GM10847 (cell line): ENCODE results near the gene PDE1C.

ENCODE experiments used
- POLR2A ChIP-seq: IDR thresholded peaks from 2 replicates; pipeline ENCODE4 v1.6.1; 2011; ENCODE audit not compliant: insufficient read length; ENCODE audit errors: extremely low read depth

PDE1C gene

DNA sequence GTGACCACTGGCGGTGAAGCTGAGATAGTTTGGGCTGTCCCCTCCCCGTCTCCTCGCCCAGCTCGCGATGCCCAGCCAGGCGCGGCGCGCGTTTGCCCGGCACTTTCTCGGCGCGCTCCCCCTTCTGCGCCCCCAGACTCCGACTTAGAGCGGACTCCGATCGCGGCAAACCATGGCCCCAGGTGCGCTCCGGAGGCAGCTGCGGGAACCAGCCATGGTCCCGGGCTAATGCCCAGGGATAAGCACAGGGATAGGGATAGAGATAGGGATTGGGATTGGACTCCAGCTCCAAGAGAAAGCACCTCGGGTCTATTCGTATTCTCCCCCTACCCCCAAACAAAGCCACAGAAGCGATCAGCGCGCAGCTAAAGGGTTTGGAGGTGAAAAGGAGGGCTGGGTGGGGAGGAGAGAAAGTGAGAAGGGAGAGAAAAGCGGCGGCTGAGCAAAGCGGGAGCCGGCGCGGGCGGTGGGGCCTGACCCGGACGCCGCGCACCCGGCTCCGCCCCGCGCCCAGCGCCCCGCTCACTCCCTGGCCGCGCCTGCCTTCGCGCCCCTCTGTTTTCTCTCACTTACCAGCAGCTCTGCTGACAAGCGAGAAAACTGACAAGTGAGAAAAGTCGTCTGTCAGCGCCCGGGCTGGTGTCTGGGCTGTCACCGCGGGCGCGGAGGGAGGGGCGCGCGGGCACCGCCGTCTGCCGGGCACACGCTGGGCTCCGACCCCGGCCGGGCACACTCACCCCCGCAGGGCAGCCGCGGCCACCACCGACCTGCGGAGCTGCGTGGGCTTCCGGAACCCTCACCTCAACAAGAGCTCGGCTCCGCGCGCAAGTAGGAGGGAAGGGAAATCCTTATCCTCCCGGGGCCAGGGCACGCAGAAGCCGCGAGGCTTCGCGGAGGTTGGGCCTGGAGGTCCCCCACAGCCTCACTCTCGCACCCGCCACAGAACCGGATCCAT lies at the start of gene PDE1C:
Gene PDE1C, minus strand, starts transcription at position 2 of the 955 bp plus-strand sequence.
- TF ChIP-seq POLR2A, result no peak

DNA sequence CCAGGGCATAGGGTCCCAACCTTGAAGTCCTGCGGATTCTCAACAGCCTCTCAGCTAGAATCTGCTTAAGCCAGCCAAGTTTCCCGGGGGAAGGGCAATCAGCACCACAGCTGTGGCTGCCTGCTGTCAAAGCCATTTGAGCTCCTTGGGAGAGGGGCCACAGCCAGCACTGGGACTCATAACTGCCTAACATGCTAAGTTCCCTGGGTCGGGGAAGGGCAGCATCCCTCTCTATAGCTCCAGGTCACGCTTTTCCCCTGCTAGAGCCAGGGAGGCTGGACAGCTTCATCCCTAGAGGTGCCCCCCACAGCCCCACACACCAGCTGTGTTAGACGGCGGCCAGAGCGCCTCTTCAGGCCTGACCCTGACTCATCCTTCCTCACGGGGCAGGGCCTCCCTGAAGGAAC lies 49.6 kb upstream of the PDE1C start:
- TF ChIP-seq POLR2A, result no peak

DNA sequence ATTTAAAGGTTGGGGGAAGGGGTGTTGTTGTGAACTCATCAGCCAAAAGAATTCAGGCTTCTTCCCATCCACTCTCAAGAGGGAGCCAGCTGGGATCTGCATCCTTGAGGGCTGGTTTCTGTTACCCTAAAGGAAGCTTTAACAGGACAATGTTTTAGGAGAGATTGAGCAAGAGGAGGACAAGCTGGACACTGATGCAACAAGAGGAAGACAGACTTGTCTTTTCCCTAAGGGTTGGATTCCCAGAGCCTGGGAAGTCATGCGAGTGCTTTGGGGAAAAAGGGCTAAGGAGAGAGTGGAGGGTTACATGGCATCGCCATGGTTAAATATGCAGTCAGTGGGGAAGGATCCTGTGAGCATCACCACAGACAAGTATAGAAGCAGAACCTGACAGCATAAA lies 47.6 kb upstream of the PDE1C start:
- TF ChIP-seq POLR2A, result no peak

DNA sequence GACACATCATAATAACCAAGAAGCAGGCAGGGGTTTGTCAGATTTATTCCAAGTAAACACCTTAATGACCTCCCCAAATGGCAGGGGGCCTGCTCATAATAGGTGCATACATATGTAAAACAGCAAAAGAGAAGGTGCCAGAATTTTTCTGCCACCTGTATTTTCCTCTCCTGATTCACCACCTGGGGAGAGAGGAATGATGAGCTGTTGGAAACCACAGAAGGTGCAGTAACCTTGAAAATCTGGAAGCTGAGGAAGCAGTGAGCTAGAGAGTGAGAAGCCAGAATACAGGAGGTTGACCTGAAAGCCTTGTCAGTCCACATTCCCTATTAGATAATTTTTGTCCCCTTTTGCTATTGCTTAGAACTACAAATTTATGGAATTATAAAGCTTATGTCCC lies 46.2 kb upstream of the PDE1C start:
- TF ChIP-seq POLR2A, result no peak

DNA sequence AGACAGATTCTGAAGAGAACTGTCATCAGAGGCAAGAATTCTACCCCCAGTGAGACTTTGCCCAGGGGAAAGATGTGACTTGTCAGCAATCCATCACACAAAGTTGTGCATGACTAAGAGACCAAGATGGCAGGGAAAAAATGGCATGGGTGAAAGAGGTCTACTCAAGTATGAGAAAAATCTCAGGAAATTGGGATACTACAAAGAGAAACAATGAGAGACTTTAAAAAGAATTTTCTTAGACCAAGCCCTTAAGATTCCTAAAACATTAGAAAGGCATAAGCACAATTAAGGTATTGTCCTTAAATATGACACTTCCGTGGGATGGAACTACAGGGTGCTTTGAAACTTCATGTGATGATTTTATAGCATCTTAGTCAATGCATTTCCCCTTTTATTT lies 45.6 kb upstream of the PDE1C start:
- no peak for TF ChIP-seq POLR2A

DNA sequence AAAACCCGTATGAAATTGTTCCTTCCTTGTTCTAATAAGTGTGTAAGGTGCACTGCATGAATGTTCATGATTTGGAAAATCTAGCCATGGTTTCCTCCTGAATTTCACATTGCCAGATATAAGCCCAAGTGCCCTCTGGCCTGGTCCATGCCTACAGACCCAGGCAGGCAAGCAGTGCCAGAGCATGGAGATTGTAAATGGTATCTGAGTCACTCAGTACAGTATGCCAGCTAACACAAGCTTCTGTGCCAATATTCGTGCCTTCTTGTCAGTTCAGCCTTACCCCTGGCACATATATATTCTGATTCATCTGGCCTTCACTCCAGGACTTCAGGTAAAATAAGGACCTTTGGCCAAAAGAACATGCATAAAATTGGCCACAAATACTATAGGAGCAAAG lies 38.4 kb upstream of the PDE1C start:
- no peak for TF ChIP-seq POLR2A

DNA sequence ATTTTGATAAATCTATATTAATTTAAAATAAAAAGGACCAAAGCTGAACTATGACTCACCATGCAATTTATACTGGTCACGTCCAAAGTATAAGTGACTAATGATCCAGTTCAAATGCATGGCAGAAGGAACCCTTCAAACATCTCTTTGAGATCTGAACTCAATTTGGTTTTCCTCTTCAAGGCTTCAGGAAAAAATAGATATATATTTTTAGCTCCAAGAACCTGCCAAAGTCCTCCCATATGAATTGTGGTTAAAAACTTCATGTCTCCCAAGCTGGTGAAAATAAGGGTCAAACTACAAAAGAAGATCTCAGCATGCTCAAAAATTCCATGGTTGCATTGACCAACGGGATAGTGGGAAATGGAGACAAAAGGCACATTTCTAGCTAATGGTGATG lies 34.6 kb upstream of the PDE1C start:
- no peak for TF ChIP-seq POLR2A

DNA sequence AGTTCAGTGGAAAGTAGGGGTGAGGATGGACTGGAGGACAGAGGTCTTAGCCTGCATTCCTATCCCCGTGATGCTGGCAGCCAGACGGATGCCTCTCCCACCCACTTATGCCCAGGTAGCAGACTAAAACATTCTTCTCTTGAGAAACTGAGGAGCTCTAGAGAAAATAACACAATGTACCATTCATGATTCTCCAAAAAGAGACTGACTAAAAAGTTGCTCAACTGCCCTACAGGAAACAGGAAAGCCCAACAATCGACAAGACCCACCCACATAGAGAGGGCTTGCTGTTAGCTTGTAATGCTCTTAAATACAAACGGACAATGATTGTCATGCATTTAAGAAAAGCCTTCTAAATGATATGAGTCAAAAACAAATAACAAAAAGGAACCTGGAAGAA lies 33.2 kb upstream of the PDE1C start:
- no peak for TF ChIP-seq POLR2A

DNA sequence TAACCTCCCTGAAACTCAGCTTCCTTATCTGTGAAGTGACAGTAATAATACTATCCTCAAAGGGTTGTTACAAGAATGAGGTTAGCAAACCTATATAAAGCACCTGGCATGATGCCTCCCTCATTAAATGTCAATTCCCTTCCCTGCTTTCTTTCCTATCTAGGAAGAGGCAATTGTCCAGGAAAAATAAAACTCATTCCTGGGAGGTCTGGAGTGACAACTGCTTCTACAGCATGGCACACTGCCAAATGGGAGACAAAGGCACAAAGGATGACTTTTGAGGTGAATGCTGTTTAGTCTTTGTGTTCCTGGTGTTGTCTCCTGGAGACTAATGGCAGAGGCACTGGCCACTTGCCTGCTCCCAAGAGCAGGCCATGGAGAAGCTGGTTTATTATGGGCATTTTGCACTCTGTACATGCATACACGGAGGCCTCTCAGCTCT lies 32.2 kb upstream of the PDE1C start:
- TF ChIP-seq POLR2A, result no peak

DNA sequence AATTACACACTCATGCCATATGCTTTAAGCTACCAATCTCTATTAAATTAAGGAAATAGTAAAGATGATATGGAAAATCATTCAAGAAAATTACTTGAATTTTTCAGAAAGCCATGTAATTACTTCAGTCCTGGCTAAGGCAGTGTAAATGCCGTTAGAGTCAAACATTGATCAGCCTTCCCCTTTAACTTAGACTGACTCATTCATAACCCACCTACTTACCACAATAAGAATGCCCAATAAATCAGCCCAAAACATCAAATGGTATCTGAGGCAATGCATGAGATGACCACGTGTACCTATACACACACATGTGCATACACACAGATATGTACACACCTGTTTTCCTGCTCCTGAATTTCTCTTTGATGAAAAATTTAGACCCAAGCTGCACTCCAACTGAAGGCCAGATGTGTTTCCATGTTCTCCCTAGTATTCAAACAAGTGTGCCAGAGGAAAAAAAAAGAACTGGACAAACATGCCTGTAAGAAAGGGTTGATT lies 30.2 kb upstream of the PDE1C start:
- no peak for TF ChIP-seq POLR2A

DNA sequence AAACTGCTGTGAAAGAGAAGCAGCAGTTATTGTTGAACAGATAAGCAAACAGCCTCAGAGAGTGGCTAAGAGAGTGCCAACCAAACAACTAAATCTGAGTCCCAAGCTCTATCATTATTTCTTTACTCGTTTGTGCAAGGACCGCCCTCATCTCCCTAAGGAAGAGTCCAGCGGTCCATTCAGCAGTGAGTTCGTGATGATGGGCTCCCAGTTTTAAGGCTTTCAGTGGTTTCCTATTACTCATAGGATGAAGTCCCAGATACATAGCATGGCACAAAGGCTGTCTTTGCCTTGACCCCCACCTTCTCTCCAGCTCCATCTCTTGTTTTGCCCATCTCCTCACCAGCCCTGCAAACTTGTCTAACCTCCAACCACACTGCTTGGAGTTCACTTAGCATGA lies 24.3 kb upstream of the PDE1C start:
- no peak for TF ChIP-seq POLR2A

DNA sequence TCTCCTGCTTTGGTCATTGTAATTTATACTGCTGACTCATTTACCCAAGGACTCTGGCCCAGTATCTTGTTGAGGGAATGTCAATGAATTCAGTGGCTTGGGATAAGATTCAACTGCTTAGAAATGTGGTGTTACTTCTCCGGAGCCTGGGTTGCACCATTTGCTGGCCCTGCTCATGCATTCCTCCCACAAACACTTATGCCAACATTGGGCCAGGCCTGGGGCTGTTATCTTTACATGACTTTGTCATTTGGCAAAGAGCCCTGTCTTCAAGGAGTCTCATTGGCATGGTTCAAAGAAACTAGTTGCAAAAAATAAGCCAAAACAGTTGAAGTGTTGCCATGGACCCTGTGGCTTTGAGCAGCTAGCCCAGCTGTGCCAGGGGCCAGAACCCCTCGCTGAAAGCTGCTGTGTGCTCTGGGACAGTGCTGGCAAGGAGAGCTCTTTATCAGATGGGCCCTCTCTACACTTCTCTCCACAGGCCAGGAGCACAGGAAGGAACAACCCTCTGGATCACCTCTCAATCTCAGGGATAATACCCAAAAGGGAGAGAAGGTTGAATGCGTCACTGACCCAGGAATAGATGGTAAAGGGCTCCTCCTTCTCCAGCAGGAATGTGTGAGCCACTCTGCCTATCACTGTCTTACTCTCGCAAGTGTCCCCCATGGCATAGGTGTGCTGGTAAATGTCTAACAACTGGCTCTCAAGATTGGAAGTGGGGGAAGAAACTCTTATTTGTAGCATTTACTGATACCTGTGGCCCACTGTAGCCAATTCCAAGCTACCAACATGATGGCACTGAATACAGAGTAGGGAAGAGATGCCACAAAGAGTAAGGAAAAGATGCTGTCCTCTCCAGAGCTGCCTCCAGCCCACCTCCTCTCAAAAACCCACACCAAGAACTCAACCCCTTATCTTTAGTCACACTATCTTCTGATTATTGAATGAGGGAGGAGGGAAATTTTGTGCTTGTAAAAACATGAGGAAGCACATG lies 23.5 kb upstream of the PDE1C start:
- no peak for TF ChIP-seq POLR2A

DNA sequence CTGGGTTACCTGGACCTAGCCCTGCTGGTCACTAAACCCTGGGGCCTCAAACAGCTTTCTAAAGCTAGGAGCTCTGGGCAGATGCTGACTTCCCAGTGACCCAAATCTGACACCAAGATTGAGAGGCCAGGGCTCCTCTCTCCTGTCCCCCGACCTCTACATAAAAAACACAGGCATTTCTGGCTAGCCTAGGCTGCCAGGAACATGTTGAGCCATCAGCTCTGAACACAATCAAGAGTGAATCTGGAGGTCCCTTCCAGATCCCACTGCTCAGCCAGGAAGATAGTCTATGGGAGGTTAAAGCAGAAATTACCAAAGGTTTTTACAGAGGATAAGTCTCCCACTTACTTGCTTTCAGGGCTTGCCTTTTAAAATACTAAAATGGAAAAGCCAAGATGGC lies 22.1 kb upstream of the PDE1C start:
- TF ChIP-seq POLR2A, result no peak

DNA sequence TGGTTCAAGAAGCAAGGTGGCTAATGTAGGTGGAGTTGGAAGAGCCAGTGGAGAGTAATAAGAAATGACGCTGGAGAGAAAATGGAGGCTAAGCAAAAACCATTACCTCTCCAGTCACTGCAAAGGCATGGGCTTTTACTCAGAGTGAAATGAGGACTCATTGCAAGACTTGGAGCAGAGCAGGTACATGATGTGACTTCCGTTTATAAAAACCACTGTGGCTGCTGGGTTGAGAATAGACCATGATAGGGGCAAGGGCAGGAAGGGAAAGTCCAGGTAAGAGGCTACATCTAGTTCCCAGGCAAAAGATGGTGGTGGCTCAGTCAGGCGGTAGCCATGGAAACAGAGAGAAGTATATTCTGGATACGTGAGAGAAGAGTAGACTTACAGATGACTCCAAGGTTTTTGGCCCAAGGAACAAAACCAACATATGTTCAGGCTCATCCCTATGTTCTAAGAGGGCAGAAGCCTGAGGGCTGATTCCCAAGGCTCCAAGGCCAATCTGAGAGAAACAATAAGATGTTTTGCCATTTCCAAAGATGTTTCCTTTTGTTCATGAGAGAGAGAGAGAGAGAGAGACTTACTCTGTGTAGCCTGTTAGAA lies 21.5 kb upstream of the PDE1C start:
- no peak for TF ChIP-seq POLR2A

DNA sequence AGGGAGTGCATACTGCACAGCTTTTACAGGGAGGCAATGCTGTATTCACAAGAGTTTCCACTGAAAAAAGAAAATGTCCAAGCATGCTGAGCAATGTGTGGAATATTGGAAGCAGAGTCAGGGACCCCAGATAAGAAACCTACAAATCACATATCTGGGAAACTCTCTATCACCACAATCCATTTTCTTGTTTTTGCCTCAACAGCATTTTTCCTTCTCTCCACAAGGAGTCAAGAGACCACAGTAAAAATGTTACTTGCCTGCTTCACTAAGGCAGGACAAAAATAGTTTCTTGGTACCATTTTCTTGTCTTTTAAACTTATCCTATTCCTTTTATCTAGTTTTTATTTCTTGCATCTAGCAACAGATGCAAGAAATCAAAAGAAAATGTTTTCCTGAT lies 19.5 kb upstream of the PDE1C start:
- no peak for TF ChIP-seq POLR2A
